Activated CD8-positive, alpha-beta memory T cell treated with anti-CD3 and anti-CD28 coated beads, Interleukin-2, amount 50 U/mL, for 1 hour (primary cell): Measurements from ENCODE around the gene GPATCH2L.

Experiments used
- DNase-seq: peaks from one replicate; pipeline ENCODE4 v3.0.0-alpha.2; 2020; ENCODE audit errors: extremely low read depth

The GPATCH2L gene

DNA sequence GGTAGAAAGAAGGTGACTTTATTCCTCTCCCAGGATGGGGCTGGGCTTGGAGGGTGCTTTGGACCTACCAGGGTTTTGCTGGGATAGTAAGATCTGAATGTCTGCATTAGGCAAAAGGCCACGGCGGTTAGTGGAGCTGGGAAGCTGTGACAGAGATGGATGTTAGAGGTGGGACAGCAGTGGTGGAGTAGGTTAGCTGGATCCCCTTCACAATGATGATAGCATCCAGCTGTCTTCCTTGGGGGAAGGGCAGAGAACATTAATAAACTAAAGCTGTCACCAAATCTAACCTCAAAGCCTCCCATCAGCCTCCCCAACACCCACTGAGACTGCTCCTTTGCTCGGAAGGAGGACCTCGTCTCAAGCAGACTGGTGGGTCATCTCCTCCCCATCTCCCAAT, 104.8 kb downstream of the GPATCH2L start:
- no peak for DNase-seq

DNA sequence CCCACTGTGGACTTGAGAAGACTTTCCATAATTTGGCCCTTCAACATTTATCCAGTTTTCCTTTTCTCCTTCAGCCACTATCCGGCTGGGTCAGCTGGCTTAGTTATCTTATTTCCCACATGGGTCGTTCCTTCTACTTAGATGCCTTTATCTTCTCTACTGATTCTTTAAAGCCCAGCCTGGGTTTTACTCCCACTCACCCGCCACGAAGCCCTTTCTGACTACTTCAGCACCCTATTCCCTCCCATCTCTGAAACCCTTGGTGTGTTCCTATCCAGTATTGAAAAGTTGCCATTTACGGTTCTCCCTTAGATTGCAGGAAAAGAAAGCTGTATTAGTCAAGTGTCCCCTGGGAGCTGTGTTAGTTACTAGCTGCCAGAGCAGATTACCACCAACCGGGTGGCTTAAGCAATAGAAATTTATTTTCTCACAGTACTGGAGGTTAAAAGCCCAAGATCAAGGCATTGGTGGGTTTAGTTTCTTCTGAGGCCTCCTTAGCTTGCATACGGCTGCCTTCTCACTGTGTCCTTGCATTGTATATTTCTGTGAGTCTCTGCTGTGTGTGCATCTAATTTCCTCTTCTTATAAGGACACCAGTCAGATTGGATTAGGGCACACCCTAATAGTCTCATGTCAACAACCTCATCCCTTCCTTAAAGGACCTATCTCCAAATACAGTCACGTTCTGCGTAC, 105.5 kb downstream of the GPATCH2L start:
- DNase-seq = no peak

DNA sequence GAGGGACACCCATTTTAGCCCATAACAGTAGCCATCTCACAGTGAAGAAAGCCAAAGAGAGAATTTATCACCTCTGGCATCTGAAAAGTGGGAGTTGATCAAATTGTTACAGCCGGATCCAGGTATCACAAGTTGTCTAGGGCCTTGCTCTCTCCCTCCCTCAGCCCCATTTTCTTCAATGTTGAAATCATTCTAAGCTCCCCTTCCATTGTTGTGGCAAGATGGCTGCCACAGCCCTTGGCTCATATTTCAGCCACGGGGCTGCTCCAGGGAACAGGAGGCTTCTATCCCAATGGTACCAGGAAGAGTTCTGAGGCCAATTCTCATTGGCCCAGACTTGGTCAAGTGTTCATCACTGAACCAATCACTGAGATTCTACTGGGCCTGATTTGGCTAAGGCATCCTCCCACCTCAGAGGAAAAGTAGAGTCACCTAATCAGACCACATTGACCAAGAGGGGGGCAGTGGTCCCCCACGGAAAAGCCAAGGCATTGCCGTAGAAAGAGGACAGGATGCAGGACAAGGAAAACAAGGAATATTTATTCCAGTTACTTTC, 106.2 kb downstream of the GPATCH2L start:
- no peak for DNase-seq

DNA sequence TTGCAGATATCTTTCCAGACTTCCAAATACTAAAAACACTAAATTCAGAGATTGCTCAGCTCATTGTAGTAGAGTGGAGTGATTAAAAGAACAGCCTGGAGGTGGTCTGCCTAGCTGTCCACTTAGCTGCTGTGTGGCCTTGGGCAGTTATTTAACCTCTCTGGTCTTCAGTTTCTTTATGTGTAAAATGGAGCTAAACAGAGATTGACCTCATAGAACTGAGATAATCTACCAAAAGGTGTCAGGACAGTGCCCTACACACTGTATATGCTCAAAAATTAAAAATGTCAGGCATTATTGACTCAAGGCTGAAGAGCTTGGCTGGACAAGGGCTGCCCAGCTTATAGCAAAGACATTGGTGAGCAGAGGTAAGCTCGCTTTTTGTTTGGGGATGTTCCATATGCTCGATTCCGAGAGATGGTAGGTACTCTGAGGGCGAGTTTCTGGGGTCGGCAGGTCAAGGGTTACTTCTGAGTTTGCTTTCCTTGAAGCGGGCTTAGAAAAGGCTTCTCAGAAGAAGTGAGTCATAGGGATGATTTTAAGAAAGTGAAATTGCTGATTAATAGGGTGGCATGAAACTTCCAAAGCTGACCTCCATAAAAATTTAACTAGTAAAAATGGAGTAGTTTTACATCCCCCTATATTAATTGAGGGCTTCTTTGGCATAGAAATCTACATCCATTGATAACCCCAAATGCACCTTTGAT, 107.5 kb downstream of the GPATCH2L start:
- no peak for DNase-seq

DNA sequence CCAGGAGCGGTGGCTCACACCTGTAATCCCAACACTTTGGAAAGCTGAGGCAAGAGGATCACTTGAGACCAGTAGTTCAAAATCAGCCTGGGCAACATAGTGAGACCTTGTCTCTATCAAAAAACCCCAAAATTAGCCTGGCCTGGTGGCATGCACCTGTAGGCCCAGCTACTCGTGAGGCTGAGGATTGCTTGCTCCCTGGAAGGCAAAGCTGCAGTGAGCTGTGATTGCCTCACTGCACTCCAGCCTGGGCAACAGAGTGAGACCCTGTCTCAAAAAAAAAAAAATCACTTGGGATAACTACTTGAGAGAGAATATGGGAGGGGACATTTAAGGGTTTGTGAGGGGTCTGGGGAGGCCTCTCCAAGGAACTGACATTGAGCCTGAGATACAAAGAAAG, 109.0 kb downstream of the GPATCH2L start:
- DNase-seq = no peak

DNA sequence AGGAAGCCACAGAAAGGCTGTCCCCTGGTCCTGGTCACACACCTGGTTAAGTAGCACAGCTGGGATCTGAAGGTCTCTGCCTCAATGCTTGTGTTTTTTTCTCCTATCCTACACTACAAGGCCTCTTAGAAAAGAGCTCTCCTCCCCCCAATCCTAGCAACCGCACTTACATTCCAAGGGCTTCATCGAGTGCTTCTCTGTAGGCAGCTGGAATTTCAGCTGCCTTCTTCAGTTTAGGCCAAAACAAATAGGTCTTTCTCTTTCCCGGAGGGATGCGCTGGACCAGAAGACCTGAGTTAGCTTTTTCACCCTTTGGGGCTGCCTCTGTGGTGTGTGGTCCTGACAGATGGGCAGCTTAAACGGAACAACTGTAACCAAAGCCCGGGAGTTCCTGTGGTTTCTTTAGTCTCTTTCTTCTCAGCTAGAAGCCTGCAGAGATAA, 109.7 kb downstream of the GPATCH2L start:
- no peak for DNase-seq

DNA sequence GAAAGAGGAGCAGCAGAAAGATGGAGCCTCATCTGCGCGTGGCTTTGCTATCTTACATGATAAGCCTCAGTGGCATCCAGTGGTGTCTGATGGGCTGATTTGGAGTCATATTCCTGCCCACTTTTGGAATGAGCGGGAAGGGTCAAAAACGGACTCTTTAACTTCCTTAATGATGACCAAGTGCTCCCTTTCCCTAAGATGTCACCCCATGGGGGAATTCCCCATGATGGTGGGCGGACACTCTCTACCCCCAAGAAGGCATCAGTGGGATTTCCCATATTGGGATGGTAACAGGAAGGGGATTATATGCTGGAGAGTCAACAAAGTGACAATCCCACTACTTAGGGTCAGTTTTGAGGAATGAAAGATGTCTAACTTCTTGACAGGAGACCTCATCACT, 110.9 kb downstream of the GPATCH2L start:
- no peak for DNase-seq
